HG03108 (cell line): ENCODE data around the gene ALG10B.
"Not testable (repeated sequence)": the region's sequence is repeated elsewhere in the genome, so short reads cannot be mapped to it uniquely, and the experiment has no call there.

ENCODE experiments used
- ATAC-seq: cut with Tn5 transposase; IDR thresholded peaks from one replicate; pipeline ENCODE4 v1.9.1; 2021; ENCODE audit warnings: moderate library complexity; ENCODE audit not compliant: unreplicated experiment

The ALG10B gene

GRCh38 chr12:38316391-38317129 lies at the start of gene ALG10B:
Gene ALG10B (plus strand): TSS chr12:38316774. CDS start chr12:38316894, 120 bp downstream.
- peak; percentile 100 for ATAC-seq

GRCh38 chr12:38268612-38269011 lies 48.0 kb upstream of the ALG10B start:
- ATAC-seq = no peak

GRCh38 chr12:38269897-38270296 lies 46.7 kb upstream of the ALG10B start:
- ATAC-seq = no peak

- ATAC-seq = no peak
Measured at GRCh38 chr12:38279756-38280155, 36.8 kb upstream of the ALG10B start.

GRCh38 chr12:38282886-38283285 lies 33.7 kb upstream of the ALG10B start:
- ATAC-seq = no peak

- ATAC-seq = no peak
Measured at GRCh38 chr12:38289396-38289795, 27.2 kb upstream of the ALG10B start.

GRCh38 chr12:38291160-38291559 lies 25.4 kb upstream of the ALG10B start:
- no peak for ATAC-seq

GRCh38 chr12:38302972-38303371 lies 13.6 kb upstream of the ALG10B start:
- not testable (repeated sequence) for ATAC-seq

GRCh38 chr12:38321966-38322365 lies 5.4 kb downstream of the ALG10B start:
- not testable (repeated sequence) for ATAC-seq

GRCh38 chr12:38324912-38325311 lies 8.3 kb downstream of the ALG10B start:
- ATAC-seq = no peak

- ATAC-seq = no peak
Measured at GRCh38 chr12:38327356-38327755, 10.8 kb downstream of the ALG10B start.

GRCh38 chr12:38328306-38328895 lies 11.8 kb downstream of the ALG10B start:
- no peak for ATAC-seq

- not testable (repeated sequence) for ATAC-seq
Measured at GRCh38 chr12:38330414-38330813, 13.8 kb downstream of the ALG10B start.

- ATAC-seq = no peak
Measured at GRCh38 chr12:38332814-38333213, 16.2 kb downstream of the ALG10B start.

- ATAC-seq = no peak
Measured at GRCh38 chr12:38342444-38342843, 25.9 kb downstream of the ALG10B start.

GRCh38 chr12:38343256-38343655 lies 26.7 kb downstream of the ALG10B start:
- not testable (repeated sequence) for ATAC-seq

- not testable (repeated sequence) for ATAC-seq
Measured at GRCh38 chr12:38343916-38344315, 27.3 kb downstream of the ALG10B start.

GRCh38 chr12:38350342-38351174 lies 34.0 kb downstream of the ALG10B start:
- peak; percentile 98 for ATAC-seq

GRCh38 chr12:38351175-38351508 lies 34.6 kb downstream of the ALG10B start:
- not testable (repeated sequence) for ATAC-seq

- ATAC-seq = no peak
Measured at GRCh38 chr12:38367506-38367905, 50.9 kb downstream of the ALG10B start.

GRCh38 chr12:38370311-38370710 lies 53.7 kb downstream of the ALG10B start:
- ATAC-seq = no peak

GRCh38 chr12:38373784-38374183 lies 57.2 kb downstream of the ALG10B start:
- no peak for ATAC-seq
